ENCODE results near the gene JCAD. TPM values are rescaled to one million over a fixed set of nuclear protein-coding genes. Genes with fewer than 3 reads are reported as not detected.

Gene JCAD
- total and polyA plus RNA-seq, 2 experiments from 2014 or later: 0.78 to 2.1 TPM

DNA sequence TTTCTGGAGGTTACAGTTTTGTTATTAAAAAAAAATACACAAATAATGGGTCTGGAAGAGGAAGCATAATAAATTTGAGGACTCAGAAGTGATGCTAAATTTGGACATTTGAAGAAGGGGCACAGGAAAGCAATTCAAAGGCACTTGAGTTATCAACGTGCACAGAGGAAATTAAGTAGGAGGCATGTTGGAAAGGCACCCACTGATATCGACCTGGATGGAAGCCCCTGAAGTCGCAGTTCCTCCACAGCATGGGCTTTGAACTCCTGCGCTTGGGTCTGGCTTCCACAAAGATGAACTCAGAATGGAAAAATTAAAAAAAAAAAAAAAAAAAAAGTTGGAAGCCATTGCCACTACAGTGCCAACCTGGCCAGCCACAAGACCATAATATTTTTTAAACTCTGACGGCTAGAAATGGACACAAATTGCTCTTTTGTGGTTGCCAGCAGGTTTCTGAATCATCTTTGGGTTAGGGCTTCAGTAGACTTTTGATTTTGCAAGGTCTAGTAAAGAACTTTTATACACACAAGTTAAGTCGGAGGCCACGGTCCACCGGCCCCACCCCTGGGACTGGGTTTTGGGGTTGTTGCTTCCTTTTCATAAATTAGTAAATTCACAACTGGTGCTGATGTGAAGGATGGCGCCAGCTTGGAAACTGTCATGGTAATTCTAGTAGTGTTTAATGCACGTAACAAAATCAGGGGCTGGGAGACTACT lies 21.6 kb downstream of the JCAD start (continued):
- TF ChIP-seq EZH2phosphoT487 (IDR thresholded peaks at IDR 0.05; ENCODE audit: unreplicated experiment): no peak

DNA sequence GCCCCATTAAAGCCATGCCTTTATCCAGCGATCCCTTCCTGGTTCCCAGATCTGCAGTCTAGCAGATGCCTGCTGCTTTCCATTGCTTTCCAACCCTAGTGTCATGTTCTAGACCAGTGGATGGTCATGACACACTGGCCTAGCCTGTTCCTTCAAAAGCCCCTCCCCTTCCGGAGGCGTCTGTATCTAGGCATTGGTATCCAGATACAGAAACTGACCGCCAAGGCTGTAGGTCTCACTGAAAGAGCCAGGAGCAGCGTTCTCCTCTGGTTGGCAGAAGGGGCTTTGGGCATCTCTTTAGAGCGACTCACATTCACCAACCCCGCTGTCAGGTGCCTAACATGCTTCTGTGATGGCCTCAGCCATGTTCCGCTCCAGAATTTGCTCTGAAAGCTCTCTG lies 22.6 kb downstream of the JCAD start:
- Histone ChIP-seq H2AFZ (no peak overlapping the region), H3K36me3 (ENCODE audit: insufficient read depth) (no peaks in the 10 kb centered on the region), H3K4me1 (ENCODE audit: insufficient read depth) (peaks cover 18% of the 10 kb centered on the region), H4K20me1 (replicated peaks; ENCODE audit: insufficient read depth) (no peaks in the 10 kb centered on the region), H3K4me2 (no peak overlapping the region), H3K27me3 (ENCODE audit: insufficient read depth) (no peaks in the 10 kb centered on the region), H3F3A (replicated peaks; ENCODE audit: low read depth) (no peaks in the 10 kb centered on the region), H3K9me2 (ENCODE audit: insufficient read depth) (no peaks in the 10 kb centered on the region), H3K4me3 (no peak overlapping the region), H3K27ac (ENCODE audit: low read depth) (no peak overlapping the region), H3K79me2 (replicated peaks; ENCODE audit: insufficient read depth) (no peaks in the 10 kb centered on the region)
- Mint-ChIP-seq H3K9me3 (no peaks in the 10 kb centered on the region), H3K36me3 (ENCODE audit: low read depth) (no peaks in the 10 kb centered on the region; the same call in 2 of the 3 replicates), H3K4me3 (no peak overlapping the region), H3K4me1 (peaks cover 23% of the 10 kb centered on the region), H3K27me3 (ENCODE audit: insufficient read depth, low read depth, poor library complexity) (peaks cover 2% of the 10 kb centered on the region), H3K27ac (no peak overlapping the region)
- TF ChIP-seq, protein P1, sequence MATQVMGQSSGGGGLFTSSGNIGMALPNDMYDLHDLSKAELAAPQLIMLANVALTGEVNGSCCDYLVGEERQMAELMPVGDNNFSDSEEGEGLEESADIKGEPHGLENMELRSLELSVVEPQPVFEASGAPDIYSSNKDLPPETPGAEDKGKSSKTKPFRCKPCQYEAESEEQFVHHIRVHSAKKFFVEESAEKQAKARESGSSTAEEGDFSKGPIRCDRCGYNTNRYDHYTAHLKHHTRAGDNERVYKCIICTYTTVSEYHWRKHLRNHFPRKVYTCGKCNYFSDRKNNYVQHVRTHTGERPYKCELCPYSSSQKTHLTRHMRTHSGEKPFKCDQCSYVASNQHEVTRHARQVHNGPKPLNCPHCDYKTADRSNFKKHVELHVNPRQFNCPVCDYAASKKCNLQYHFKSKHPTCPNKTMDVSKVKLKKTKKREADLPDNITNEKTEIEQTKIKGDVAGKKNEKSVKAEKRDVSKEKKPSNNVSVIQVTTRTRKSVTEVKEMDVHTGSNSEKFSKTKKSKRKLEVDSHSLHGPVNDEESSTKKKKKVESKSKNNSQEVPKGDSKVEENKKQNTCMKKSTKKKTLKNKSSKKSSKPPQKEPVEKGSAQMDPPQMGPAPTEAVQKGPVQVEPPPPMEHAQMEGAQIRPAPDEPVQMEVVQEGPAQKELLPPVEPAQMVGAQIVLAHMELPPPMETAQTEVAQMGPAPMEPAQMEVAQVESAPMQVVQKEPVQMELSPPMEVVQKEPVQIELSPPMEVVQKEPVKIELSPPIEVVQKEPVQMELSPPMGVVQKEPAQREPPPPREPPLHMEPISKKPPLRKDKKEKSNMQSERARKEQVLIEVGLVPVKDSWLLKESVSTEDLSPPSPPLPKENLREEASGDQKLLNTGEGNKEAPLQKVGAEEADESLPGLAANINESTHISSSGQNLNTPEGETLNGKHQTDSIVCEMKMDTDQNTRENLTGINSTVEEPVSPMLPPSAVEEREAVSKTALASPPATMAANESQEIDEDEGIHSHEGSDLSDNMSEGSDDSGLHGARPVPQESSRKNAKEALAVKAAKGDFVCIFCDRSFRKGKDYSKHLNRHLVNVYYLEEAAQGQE (IDR thresholded peaks at IDR 0.05; ENCODE audit: unreplicated experiment): no peak
- no peak for TF ChIP-seq ZNF114 (CRISPR knock-in tag; IDR thresholded peaks at IDR 0.05)
- no peak for TF ChIP-seq CREB1 (CRISPR knock-in tag; IDR thresholded peaks at IDR 0.05; ENCODE audit: low read depth)
- TF ChIP-seq EZH2 (IDR thresholded peaks at IDR 0.05; ENCODE audit: low read depth, unreplicated experiment): no peak
- TF ChIP-seq, protein P2, sequence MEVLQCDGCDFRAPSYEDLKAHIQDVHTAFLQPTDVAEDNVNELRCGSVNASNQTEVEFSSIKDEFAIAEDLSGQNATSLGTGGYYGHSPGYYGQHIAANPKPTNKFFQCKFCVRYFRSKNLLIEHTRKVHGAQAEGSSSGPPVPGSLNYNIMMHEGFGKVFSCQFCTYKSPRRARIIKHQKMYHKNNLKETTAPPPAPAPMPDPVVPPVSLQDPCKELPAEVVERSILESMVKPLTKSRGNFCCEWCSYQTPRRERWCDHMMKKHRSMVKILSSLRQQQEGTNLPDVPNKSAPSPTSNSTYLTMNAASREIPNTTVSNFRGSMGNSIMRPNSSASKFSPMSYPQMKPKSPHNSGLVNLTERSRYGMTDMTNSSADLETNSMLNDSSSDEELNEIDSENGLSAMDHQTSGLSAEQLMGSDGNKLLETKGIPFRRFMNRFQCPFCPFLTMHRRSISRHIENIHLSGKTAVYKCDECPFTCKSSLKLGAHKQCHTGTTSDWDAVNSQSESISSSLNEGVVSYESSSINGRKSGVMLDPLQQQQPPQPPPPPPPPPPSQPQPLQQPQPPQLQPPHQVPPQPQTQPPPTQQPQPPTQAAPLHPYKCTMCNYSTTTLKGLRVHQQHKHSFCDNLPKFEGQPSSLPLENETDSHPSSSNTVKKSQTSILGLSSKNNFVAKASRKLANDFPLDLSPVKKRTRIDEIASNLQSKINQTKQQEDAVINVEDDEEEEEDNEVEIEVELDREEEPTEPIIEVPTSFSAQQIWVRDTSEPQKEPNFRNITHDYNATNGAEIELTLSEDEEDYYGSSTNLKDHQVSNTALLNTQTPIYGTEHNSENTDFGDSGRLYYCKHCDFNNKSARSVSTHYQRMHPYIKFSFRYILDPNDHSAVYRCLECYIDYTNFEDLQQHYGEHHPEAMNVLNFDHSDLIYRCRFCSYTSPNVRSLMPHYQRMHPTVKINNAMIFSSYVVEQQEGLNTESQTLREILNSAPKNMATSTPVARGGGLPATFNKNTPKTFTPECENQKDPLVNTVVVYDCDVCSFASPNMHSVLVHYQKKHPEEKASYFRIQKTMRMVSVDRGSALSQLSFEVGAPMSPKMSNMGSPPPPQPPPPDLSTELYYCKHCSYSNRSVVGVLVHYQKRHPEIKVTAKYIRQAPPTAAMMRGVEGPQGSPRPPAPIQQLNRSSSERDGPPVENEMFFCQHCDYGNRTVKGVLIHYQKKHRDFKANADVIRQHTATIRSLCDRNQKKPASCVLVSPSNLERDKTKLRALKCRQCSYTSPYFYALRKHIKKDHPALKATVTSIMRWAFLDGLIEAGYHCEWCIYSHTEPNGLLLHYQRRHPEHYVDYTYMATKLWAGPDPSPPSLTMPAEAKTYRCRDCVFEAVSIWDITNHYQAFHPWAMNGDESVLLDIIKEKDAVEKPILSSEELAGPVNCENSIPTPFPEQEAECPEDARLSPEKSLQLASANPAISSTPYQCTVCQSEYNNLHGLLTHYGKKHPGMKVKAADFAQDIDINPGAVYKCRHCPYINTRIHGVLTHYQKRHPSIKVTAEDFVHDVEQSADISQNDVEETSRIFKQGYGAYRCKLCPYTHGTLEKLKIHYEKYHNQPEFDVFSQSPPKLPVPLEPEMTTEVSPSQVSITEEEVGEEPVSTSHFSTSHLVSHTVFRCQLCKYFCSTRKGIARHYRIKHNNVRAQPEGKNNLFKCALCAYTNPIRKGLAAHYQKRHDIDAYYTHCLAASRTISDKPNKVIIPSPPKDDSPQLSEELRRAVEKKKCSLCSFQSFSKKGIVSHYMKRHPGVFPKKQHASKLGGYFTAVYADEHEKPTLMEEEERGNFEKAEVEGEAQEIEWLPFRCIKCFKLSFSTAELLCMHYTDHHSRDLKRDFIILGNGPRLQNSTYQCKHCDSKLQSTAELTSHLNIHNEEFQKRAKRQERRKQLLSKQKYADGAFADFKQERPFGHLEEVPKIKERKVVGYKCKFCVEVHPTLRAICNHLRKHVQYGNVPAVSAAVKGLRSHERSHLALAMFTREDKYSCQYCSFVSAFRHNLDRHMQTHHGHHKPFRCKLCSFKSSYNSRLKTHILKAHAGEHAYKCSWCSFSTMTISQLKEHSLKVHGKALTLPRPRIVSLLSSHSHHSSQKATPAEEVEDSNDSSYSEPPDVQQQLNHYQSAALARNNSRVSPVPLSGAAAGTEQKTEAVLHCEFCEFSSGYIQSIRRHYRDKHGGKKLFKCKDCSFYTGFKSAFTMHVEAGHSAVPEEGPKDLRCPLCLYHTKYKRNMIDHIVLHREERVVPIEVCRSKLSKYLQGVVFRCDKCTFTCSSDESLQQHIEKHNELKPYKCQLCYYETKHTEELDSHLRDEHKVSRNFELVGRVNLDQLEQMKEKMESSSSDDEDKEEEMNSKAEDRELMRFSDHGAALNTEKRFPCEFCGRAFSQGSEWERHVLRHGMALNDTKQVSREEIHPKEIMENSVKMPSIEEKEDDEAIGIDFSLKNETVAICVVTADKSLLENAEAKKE (CRISPR knock-in tag; IDR thresholded peaks at IDR 0.05): no peak
- TF ChIP-seq, protein P3, sequence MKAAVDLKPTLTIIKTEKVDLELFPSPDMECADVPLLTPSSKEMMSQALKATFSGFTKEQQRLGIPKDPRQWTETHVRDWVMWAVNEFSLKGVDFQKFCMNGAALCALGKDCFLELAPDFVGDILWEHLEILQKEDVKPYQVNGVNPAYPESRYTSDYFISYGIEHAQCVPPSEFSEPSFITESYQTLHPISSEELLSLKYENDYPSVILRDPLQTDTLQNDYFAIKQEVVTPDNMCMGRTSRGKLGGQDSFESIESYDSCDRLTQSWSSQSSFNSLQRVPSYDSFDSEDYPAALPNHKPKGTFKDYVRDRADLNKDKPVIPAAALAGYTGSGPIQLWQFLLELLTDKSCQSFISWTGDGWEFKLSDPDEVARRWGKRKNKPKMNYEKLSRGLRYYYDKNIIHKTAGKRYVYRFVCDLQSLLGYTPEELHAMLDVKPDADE (IDR thresholded peaks at IDR 0.05): no peak
- no peak for TF ChIP-seq EZH2phosphoT487 (IDR thresholded peaks at IDR 0.05; ENCODE audit: unreplicated experiment)
- TF ChIP-seq JUNB (IDR thresholded peaks at IDR 0.05; ENCODE audit: unreplicated experiment): no peak
- TF ChIP-seq STAT1 (IDR thresholded peaks at IDR 0.05; ENCODE audit: unreplicated experiment): no peak
- TF ChIP-seq, protein P4, sequence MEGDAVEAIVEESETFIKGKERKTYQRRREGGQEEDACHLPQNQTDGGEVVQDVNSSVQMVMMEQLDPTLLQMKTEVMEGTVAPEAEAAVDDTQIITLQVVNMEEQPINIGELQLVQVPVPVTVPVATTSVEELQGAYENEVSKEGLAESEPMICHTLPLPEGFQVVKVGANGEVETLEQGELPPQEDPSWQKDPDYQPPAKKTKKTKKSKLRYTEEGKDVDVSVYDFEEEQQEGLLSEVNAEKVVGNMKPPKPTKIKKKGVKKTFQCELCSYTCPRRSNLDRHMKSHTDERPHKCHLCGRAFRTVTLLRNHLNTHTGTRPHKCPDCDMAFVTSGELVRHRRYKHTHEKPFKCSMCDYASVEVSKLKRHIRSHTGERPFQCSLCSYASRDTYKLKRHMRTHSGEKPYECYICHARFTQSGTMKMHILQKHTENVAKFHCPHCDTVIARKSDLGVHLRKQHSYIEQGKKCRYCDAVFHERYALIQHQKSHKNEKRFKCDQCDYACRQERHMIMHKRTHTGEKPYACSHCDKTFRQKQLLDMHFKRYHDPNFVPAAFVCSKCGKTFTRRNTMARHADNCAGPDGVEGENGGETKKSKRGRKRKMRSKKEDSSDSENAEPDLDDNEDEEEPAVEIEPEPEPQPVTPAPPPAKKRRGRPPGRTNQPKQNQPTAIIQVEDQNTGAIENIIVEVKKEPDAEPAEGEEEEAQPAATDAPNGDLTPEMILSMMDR (conservative IDR thresholded peaks at IDR 0.05; ENCODE audit: low read depth in 2 of 2): no peak
- no peak for TF ChIP-seq NANOG (IDR thresholded peaks at IDR 0.05; ENCODE audit: borderline replicate concordance)
- no peak for TF ChIP-seq POLR2AphosphoS5 (IDR thresholded peaks at IDR 0.05; ENCODE audit: low read depth)
- no peak for DNase-seq (ENCODE audit: low spot score)
- no peak for ATAC-seq

Data from GM23338 (cell line).